Ishikawa (cell line): ENCODE measurements around the gene LINGO1.

Experiments used
- CEBPB ChIP-seq: IDR thresholded peaks from 2 replicates; pipeline ENCODE4 v1.6.1; 2012
- CREB1 ChIP-seq: IDR thresholded peaks from 2 replicates; pipeline ENCODE4 v1.6.1; 2012; ENCODE audit warnings: low read depth
- EGR1 ChIP-seq: IDR thresholded peaks from 2 replicates; pipeline ENCODE4 v1.6.1; 2012
- EP300 ChIP-seq: IDR thresholded peaks from 2 replicates; pipeline ENCODE4 v1.6.1; 2012; ENCODE audit warnings: borderline replicate concordance
- FOXM1 ChIP-seq: IDR thresholded peaks from 2 replicates; pipeline ENCODE4 v1.6.1; 2012; ENCODE audit warnings: low read depth, borderline replicate concordance
- MAX ChIP-seq: IDR thresholded peaks from 2 replicates; pipeline ENCODE4 v1.6.1; 2012
- NFIC ChIP-seq: IDR thresholded peaks from 2 replicates; pipeline ENCODE4 v1.6.1; 2012
- RAD21 ChIP-seq: IDR thresholded peaks from 2 replicates; pipeline ENCODE4 v1.6.1; 2012; ENCODE audit warnings: low read depth
- REST ChIP-seq: IDR thresholded peaks from 2 replicates; pipeline ENCODE4 v1.6.1; 2012; ENCODE audit warnings: low read depth, mild to moderate bottlenecking
- TAF1 ChIP-seq: IDR thresholded peaks from 2 replicates; pipeline ENCODE4 v1.6.1; 2012; ENCODE audit warnings: low read depth, mild to moderate bottlenecking
- TCF12 ChIP-seq: IDR thresholded peaks from 2 replicates; pipeline ENCODE4 v1.6.1; 2012; ENCODE audit warnings: low read depth
- TEAD4 ChIP-seq: IDR thresholded peaks from 2 replicates; pipeline ENCODE4 v1.6.1; 2012
- USF1 ChIP-seq: IDR thresholded peaks from 2 replicates; pipeline ENCODE4 v1.6.1; 2012
- YY1 ChIP-seq: IDR thresholded peaks from 2 replicates; pipeline ENCODE4 v1.6.1; 2012; ENCODE audit warnings: low read depth
- ZBTB7A ChIP-seq: IDR thresholded peaks from 2 replicates; pipeline ENCODE4 v1.6.1; 2012; ENCODE audit warnings: low read depth

The LINGO1 gene

GRCh38 chr15:77602800-77603199 is 29.9 kb downstream of the LINGO1 start:
- TF ChIP-seq TAF1 (no peak), FOXM1 (no peak), REST (no peak), CEBPB (no peak), NFIC (no peak), EGR1 (no peak), RAD21 (no peak), USF1 (no peak), YY1 (no peak), TEAD4 (no peak), CREB1 (no peak), TCF12 (no peak)

GRCh38 chr15:77599899-77600298 is 32.8 kb downstream of the LINGO1 start:
- TF ChIP-seq USF1 (peak; percentile 90), MAX (no peak), RAD21 (no peak), CREB1 (no peak)

- TF ChIP-seq EP300, result no peak
Measured at GRCh38 chr15:77599357-77599756, 33.4 kb downstream of the LINGO1 start.

GRCh38 chr15:77598644-77599043 is 34.1 kb downstream of the LINGO1 start:
- no peak for TF ChIP-seq FOXM1

- TF ChIP-seq TCF12 (no peak), CEBPB (no peak), EGR1 (no peak), MAX (no peak), EP300 (no peak), ZBTB7A (no peak), CREB1 (no peak), TAF1 (no peak), USF1 (no peak), YY1 (no peak), FOXM1 (no peak), REST (no peak), RAD21 (no peak), TEAD4 (no peak), NFIC (no peak)
Measured at GRCh38 chr15:77597804-77598453, 34.8 kb downstream of the LINGO1 start.

GRCh38 chr15:77596821-77597803 is 35.6 kb downstream of the LINGO1 start:
- no peak for TF ChIP-seq MAX
- TF ChIP-seq FOXM1, result no peak
- TF ChIP-seq REST, result no peak
- TF ChIP-seq CEBPB, result no peak
- no peak for TF ChIP-seq NFIC
- no peak for TF ChIP-seq RAD21
